ENCODE results near the gene PTPRO.

DNA sequence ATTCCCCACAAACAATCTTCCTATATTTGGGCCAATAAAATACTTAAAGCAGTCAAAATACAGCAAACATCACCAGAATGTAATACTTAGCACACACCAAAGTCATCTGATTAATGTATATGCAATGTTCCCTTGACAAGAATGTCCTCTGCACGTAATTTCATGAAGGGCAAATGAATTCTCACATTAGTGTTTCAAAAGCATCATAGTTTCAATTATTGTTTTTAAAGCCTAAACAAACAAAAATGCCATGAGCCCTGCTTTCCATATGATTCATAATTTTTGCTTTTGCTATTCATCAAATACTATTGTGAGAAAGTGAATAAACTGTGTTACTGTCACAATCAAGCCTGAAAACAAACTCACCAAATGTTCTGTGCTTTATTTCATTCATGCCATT, 310.9 kb downstream of the PTPRO start:
- TF ChIP-seq, protein P1, sequence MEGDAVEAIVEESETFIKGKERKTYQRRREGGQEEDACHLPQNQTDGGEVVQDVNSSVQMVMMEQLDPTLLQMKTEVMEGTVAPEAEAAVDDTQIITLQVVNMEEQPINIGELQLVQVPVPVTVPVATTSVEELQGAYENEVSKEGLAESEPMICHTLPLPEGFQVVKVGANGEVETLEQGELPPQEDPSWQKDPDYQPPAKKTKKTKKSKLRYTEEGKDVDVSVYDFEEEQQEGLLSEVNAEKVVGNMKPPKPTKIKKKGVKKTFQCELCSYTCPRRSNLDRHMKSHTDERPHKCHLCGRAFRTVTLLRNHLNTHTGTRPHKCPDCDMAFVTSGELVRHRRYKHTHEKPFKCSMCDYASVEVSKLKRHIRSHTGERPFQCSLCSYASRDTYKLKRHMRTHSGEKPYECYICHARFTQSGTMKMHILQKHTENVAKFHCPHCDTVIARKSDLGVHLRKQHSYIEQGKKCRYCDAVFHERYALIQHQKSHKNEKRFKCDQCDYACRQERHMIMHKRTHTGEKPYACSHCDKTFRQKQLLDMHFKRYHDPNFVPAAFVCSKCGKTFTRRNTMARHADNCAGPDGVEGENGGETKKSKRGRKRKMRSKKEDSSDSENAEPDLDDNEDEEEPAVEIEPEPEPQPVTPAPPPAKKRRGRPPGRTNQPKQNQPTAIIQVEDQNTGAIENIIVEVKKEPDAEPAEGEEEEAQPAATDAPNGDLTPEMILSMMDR (IDR thresholded peaks at IDR 0.05 in 4 of 5, conservative IDR thresholded peaks at IDR 0.05 in 1 of 5) = no peak
- no peak for TF ChIP-seq POLR2A (IDR thresholded peaks at IDR 0.05)

All from gastrocnemius medialis (tissue), 4 donors.